A673 (cell line): ENCODE measurements around the gene AICDA.

Experiments used
- CTCF ChIP-seq: fragments of 300-800, 200-600 bp; sonication (generic); conservative IDR thresholded peaks from 2 replicates; pipeline ENCODE4 v1.5.1; 2017; ENCODE audit warnings: low read depth, mild to moderate bottlenecking, antibody characterized with exemption, low read length, moderate library complexity, mixed read lengths
- EZH2 ChIP-seq: fragments of 200-600 bp; sonication (generic); IDR thresholded peaks from 2 replicates; pipeline ENCODE4 v1.6.1; 2017; ENCODE audit warnings: borderline replicate concordance, low read depth, mild to moderate bottlenecking, mixed read lengths, antibody characterized with exemption, low read length; ENCODE audit not compliant: poor library complexity, severe bottlenecking

- TF ChIP-seq CTCF (no peak), EZH2 (no peak)
Observed at GRCh38 chr12:8553088-8553627, 59.5 kb downstream of the AICDA start.
